NCI-H345 (cell line): Measurements from ENCODE around the gene PFKFB1.

ENCODE experiments used
- DNase-seq: peaks from one replicate; lab custom pipeline; 2025; lab: John Stamatoyannopoulos, UW

Gene PFKFB1

GRCh38 chrX:54994099-54994498 is at the start of gene PFKFB1:
TSS of gene PFKFB1 (minus strand) at chrX:54994188. CDS start at chrX:54994007, 181 bp downstream.
- DNase-seq: no peak

GRCh38 chrX:55041514-55041913 is 47.5 kb upstream of the PFKFB1 start:
- no peak for DNase-seq

- no peak for DNase-seq
Measured at GRCh38 chrX:55039471-55039870, 45.5 kb upstream of the PFKFB1 start.

GRCh38 chrX:55033429-55033828 is 39.4 kb upstream of the PFKFB1 start:
- DNase-seq: no peak

- no peak for DNase-seq
Measured at GRCh38 chrX:55030271-55031205, 36.5 kb upstream of the PFKFB1 start, which contains the start of gene ALAS2. TSS of gene ALAS2 (minus strand) at chrX:55030977. CDS start at chrX:55026000, 4,977 bp downstream.

- DNase-seq: no peak
Measured at GRCh38 chrX:55029291-55029690, 35.3 kb upstream of the PFKFB1 start.

- no peak for DNase-seq
Measured at GRCh38 chrX:55028611-55029010, 34.6 kb upstream of the PFKFB1 start.

GRCh38 chrX:55028040-55028439 is 34.1 kb upstream of the PFKFB1 start:
- DNase-seq: no peak

GRCh38 chrX:55026840-55027239 is 32.9 kb upstream of the PFKFB1 start:
- no peak for DNase-seq

- no peak for DNase-seq
Measured at GRCh38 chrX:55026143-55026542, 32.2 kb upstream of the PFKFB1 start.

- DNase-seq: no peak
Measured at GRCh38 chrX:55014897-55015299, 20.9 kb upstream of the PFKFB1 start.

GRCh38 chrX:55011294-55011693 is 17.3 kb upstream of the PFKFB1 start:
- no peak for DNase-seq

- DNase-seq: no peak
Measured at GRCh38 chrX:55008571-55009358, 14.8 kb upstream of the PFKFB1 start.

GRCh38 chrX:55007656-55008055 is 13.7 kb upstream of the PFKFB1 start:
- no peak for DNase-seq

- no peak for DNase-seq
Measured at GRCh38 chrX:55006827-55007621, 13.0 kb upstream of the PFKFB1 start.

- no peak for DNase-seq
Measured at GRCh38 chrX:55005256-55005655, 11.3 kb upstream of the PFKFB1 start.

- no peak for DNase-seq
Measured at GRCh38 chrX:55004231-55004630, 10.2 kb upstream of the PFKFB1 start.

- peak; percentile 94 for DNase-seq
Measured at GRCh38 chrX:54999717-55000598, 6.0 kb upstream of the PFKFB1 start, which contains the start of gene APEX2. TSS of gene APEX2 (plus strand) at chrX:55000363. CDS start at chrX:55000423, 60 bp downstream.

- no peak for DNase-seq
Measured at GRCh38 chrX:54995621-54996020, 1.6 kb upstream of the PFKFB1 start.

GRCh38 chrX:54994668-54995351 is 822 bp upstream of the PFKFB1 start:
- DNase-seq: no peak
